GM18526 (cell line): ENCODE results near the gene IPO13.

Source experiments
- POLR2A ChIP-seq: IDR thresholded peaks from 3 replicates; pipeline ENCODE4 v1.6.1; 2011; ENCODE audit not compliant: insufficient read length; ENCODE audit errors: extremely low read depth

The IPO13 gene

GRCh38 chr1:43946236-43947060 lies at the start of gene IPO13:
Gene IPO13, plus strand, starts transcription at chr1:43946950. Its CDS starts 651 bp downstream, at chr1:43947601.
- TF ChIP-seq POLR2A, result peak; percentile 92

DNA sequence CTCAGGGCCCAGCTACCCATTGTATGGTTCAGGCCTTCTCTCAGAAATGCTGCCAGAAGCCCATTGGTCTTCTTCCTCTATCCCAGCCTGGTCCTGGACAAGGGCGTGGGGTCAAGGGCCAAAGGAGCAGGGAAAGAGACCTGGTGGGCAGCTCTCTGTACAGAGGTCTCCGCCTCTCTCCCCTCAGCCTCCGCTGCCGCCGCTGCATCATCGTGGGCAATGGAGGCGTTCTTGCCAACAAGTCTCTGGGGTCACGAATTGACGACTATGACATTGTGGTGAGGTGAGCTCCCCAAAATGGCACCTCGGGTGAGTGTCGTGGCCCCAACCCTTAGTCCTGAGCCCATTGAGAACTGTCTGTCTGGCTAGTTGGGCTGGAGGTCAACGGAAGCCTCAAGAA lies 47.8 kb upstream of the IPO13 start:
- no peak for TF ChIP-seq POLR2A

- TF ChIP-seq POLR2A, result no peak
These were observed 46.4 kb upstream of the IPO13 start for GRCh38 chr1:43900386-43900785.

GRCh38 chr1:43901196-43901961 lies 45.4 kb upstream of the IPO13 start:
- TF ChIP-seq POLR2A, result no peak

GRCh38 chr1:43902058-43902831 lies 44.5 kb upstream of the IPO13 start:
- TF ChIP-seq POLR2A, result no peak

GRCh38 chr1:43904660-43905551 lies 41.8 kb upstream of the IPO13 start:
- no peak for TF ChIP-seq POLR2A

DNA sequence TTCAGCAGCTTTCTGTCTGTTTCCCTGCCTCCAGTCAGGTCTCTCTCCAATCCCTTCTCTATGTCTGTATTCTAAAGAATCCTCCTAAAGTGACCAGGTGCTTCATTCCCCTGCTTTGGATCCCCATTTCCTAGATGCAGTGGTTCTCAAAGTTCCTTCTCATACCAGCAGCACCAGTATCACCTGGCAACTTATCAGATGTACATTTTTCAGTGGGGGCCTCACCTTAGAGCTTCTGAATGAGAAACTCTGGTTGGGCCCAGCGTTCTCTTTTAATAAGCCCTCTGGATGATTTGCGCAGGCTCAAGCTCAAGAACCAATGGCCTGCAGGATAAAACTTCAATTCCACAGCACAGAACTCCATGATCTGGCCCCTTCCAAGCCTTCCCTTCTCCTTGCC lies 38.5 kb upstream of the IPO13 start:
- no peak for TF ChIP-seq POLR2A

- no peak for TF ChIP-seq POLR2A
These were observed 37.9 kb upstream of the IPO13 start for GRCh38 chr1:43908858-43909257.

- TF ChIP-seq POLR2A, result no peak
These were observed 36.4 kb upstream of the IPO13 start for GRCh38 chr1:43910343-43910742.

DNA sequence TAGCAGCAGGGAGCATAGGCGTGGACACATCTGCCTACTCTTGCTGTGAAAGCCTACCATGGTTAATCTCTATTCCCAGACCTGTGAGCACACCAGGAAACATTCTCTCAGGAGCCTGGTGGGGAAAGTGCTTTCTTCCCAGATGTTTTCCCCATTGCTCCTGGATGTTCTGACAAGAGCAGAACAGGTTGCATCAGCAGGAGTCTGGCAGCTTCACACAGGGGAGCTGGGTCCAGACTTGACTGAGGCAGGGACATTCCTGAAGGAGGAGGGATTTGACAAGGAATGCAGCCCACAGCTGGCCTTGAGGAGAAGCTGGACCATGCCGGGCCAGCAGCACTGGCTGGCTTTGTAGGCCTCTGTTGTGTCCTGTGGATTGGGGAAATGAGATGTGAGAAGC lies 34.1 kb upstream of the IPO13 start:
- TF ChIP-seq POLR2A, result no peak

- TF ChIP-seq POLR2A, result no peak
These were observed 33.7 kb upstream of the IPO13 start for GRCh38 chr1:43913051-43913501.

DNA sequence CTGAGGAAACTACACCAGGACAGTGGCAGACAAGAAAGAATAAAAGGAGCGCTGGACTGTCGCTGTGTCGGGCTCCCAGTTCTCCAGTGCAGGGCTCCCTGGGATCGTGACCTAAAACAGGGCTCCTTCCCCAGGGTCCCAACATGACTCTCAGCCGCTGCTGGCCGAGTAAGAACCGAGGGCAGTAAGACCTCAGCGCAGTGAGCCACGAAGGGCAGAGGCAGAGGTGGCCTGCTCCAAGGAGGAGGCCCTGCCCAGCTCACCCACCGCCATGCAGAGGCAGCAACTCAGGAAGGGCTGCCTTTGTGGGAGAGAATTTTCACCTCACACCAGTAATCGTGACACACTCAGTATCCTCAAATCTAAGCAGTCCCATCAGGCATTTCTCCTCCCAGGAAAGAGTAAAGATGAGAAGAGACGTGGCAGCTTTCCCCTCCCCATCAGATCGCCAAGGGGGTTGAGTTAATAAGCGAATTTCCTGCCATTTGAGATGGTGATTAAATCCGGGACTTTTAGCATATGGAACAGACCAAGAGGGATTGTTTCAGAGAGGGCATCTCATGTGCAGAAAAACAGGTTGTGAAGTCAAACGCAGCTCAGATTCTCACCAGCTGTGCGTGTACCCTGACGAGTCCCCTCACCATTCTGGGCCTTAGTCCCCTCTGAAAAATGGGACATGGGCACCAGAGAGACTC lies 32.9 kb upstream of the IPO13 start:
- no peak for TF ChIP-seq POLR2A

DNA sequence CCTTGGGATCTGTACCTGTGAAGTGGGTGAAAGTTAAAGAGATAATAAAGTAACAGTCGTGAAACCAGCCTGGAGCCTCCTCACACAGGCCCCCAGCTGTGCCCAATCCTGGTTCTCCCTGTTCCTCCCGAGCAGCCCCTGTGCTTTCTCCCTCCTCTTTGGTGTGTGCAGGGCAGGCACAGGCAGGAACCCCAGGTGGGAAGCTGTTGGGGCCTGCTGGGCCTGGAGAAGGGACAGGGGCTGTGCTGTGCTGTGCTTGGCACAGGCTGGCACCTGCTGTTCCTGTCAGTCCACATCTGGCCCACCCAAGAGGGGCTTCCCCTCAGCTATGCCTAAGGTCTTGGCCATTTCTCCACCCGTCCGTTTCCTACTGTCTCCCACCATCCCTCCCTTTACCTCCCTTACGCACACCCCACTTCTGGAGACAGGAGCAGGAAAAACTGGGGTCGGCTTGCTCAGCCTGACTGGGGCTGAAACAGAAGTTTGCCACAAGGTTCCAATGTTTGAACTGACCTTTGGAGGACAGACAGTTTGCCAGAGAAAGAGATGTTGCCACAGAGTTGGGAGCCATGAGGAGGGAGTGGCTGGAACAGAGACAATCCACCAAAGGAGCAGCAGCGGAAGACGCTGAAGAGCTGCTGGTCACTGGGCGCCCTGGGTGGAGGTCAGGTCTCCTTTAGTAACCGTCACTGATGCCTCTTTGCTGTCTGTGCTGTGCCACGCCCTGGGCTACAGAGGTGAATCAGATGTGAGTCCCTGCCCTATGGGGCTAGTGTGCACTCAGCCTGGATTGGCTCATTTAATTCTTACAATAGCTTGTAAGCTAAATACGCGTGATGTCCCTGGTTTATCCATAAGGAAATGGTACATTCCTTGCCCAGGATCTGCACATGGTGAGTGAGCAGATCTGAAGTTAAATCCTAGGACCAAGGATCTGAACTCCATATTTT lies 31.9 kb upstream of the IPO13 start:
- no peak for TF ChIP-seq POLR2A
